NCI-H524 (cell line): ENCODE measurements around the gene SLC27A3.

Experiments used
- DNase-seq, 2 experiments: peaks; one replicate each; lab custom pipeline; 2025; lab: John Stamatoyannopoulos, UW

SLC27A3 gene, protein sequence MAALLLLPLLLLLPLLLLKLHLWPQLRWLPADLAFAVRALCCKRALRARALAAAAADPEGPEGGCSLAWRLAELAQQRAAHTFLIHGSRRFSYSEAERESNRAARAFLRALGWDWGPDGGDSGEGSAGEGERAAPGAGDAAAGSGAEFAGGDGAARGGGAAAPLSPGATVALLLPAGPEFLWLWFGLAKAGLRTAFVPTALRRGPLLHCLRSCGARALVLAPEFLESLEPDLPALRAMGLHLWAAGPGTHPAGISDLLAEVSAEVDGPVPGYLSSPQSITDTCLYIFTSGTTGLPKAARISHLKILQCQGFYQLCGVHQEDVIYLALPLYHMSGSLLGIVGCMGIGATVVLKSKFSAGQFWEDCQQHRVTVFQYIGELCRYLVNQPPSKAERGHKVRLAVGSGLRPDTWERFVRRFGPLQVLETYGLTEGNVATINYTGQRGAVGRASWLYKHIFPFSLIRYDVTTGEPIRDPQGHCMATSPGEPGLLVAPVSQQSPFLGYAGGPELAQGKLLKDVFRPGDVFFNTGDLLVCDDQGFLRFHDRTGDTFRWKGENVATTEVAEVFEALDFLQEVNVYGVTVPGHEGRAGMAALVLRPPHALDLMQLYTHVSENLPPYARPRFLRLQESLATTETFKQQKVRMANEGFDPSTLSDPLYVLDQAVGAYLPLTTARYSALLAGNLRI

DNA sequence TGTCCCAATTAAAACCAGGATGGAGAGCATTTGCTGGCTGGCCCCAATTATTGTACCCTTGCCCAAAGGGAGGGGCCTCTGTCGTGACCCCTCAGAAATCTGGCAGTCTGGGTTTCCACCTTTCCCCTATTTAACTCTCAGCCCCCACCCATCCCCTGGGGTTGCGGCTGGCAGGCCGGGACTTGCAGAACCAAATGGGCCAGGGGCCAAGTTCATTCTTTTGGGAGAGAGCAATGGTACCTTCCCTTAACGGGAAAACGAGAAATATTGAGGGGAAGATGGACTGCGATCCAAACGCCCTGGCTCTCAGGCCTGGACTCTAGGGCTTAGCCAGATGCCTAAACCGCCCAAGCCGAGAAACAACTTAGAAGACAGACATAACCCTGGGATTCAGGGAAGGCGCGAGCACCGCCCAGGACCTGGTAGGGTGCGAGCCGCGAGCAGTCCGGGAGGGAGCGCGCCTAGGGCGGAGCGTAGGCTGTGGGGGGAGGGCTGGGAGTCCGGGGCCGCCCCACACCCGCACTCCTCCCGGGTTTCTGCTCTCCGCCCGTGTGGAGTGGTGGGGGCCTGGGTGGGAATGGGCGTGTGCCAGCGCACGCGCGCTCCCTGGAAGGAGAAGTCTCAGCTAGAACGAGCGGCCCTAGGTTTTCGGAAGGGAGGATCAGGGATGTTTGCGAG is at the start of gene SLC27A3:
Gene SLC27A3, plus strand, starts transcription at position 628 of the 678 bp plus-strand sequence. CDS start 91 bp downstream, outside the sequence.
- peak; percentile 15 to 57 for DNase-seq

GRCh38 chr1:153727463-153728304 is 47.5 kb upstream of the SLC27A3 start, which contains the start of gene INTS3:
Gene INTS3 (plus strand): TSS chr1:153728050. CDS start chr1:153728635, 585 bp downstream.
- peak; percentile 99 for DNase-seq

- DNase-seq, result peak; percentile 2 to 35
Observed at GRCh38 chr1:153728305-153729066, 46.7 kb upstream of the SLC27A3 start.

GRCh38 chr1:153730468-153730988 is 44.7 kb upstream of the SLC27A3 start:
- DNase-seq, result no peak

DNA sequence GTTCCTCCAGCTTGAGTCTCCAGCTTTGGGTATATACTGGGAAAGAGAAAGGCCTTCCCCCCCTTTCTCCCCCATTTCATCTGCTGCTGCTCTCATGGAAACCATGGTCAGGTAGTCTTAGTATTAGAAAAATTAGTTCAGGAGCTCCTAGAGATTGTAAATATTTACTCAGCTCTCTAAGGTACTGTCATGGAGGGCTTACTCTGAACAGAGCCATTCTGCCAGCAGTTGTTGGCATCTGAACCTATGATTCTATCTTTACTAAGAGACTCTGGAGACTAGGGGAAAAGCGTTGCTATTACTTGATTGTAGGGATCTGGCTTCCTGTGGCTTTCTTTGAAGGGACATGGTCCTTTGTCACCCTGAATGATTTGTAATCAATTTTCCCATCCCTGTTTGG is 41.2 kb upstream of the SLC27A3 start:
- DNase-seq, result no peak

GRCh38 chr1:153734396-153735089 is 40.7 kb upstream of the SLC27A3 start:
- DNase-seq, result no peak

- DNase-seq, result peak; percentile 67 to 84
Observed at GRCh38 chr1:153735090-153735420, 40.2 kb upstream of the SLC27A3 start.

DNA sequence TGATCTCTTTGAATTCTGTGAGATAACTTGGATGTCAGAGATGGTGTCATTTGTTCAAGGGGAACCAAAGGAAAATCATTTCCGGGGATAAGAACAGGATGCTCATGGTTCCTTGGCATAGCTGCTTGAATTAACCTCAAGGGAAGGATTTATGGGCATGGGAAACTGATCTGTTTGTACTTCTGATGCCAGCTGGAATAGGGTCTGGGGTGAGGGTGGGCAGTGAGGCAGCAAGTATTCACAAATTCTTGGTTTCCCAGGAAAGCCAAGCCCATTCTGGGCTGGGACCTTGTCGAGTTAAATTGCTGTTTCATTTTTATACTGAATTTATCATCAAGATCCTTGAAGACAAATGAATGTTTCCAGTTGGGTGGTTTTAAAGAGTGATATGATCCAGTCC is 33.2 kb upstream of the SLC27A3 start:
- DNase-seq, result no peak

GRCh38 chr1:153742411-153743142 is 32.6 kb upstream of the SLC27A3 start:
- DNase-seq, result no peak

- no peak for DNase-seq
Observed at GRCh38 chr1:153745417-153745816, 29.8 kb upstream of the SLC27A3 start.

- DNase-seq, result no peak
Observed at GRCh38 chr1:153746174-153746573, 29.0 kb upstream of the SLC27A3 start.

GRCh38 chr1:153748903-153749302 is 26.3 kb upstream of the SLC27A3 start:
- DNase-seq, result no peak

DNA sequence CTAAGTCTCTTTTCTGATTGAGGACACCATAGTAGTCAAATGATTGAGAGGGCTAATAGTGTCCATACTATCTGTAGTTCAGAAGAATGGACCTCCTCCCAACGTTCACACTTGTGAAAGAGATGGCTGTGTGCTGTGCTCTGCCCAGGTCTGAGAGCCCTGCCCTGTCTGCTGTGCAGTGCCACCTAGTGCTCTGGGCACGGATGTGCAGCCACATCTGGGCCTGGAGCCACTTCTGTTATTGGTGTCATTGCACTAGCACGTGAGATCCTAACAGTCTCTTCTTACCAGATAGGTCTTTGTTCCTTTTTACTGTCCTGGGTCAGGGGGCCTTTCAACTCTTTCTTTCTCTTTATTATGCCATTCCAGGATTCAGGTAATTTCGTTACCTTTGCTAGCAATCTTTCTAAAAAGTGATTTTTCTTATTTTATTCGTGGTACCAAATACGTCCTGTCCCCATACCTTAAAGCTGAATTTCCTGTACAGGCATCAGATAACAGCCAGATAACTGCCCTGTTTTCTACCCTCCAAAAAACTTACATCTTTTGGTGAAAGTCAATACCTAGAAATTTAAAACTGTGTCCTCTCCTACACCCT is 25.7 kb upstream of the SLC27A3 start:
- peak; percentile 33 to 65 for DNase-seq

DNA sequence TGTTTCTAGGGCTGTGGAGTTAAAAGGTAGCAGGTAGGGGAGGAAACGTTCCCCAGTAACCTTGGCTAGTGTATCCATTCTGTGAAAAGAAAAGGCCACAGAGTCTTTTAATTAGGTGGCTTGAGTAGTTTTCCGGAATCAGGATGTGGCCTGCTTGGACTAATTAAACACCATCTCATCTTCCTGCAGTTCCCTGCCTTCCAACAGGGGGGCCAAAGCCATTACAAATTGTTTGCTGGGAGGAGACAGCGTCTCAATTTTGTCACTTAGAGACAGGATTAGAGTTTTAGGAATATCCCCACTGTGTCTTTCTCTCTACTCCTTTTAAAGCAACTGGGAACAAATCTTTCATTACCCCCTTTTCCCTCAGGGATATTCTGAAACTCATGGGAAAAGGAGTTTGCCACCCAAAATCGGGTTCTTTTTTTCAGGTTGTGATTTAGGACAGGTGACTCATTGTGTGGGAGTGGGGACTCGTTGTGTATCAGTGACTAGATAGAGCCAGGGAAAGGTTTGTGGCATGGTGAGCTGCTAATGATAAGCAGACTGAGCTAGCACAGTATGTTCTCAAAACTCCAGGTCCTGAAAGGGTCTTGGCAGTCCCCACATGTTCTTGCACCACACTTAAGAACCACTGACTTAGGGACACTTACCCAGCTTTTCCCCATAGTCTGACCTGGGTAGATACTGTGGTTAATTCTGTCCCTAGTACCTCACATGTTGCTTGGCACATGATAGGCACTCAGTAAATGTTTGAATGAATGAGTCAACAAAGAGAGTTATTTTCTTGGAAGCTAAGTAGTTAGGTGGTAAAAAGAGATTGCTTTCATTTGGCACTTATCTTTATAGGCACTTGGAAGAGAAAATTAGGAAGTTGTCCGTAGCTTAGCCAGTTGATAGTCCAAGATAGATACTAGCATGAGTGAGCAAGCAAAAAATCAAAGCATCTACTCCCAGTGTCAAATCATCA is 24.9 kb upstream of the SLC27A3 start:
- no peak for DNase-seq

DNA sequence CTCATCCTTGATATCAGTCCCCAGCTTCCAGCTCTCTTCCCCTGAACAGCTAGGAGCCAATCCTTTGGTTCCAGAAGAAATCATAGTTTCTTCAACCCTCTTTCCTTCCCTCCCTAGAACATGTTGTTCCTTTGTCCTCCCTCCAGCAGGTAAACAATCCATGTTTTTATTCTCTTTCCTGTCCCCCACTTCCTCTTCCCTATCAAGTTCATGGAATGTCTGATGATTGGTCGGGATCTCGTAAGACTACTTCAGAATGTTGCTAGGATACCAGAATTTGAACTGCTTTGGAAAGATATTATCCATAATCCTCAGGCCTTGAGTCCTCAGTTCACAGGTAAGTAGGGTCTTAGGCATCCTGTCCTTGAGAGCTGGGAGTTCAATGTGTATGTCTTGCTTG is 23.1 kb upstream of the SLC27A3 start:
- no peak for DNase-seq

- DNase-seq, result no peak
Observed at GRCh38 chr1:153752571-153753195, 22.5 kb upstream of the SLC27A3 start.

DNA sequence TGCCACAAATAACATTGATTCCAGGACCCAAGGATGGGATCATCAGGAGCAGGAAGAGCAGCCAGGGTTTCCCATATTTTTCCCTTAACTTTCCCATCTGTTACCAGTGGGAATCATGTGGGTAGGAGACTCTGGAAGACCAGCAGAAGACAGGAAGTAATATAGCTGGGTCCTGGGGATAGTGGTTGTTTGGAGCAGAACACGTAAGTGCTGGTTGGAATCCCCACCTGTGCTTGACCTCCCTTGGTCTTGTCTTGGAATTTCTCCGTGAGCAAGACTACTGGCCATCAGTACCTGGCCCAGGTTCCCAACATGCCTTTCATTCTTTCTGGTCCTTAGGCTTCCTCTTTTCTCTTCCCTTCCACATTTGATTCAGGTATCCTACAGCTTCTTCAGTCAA is 20.9 kb upstream of the SLC27A3 start:
- DNase-seq, result no peak
